ENCODE measurements around the gene EXOC6.

Gene EXOC6

GRCh38 chr10:93074597-93075368, 226.5 kb downstream of the EXOC6 start:
- DNase-seq = peak; percentile 56

GRCh38 chr10:93075369-93076221, 227.3 kb downstream of the EXOC6 start:
- TF ChIP-seq, protein P1, sequence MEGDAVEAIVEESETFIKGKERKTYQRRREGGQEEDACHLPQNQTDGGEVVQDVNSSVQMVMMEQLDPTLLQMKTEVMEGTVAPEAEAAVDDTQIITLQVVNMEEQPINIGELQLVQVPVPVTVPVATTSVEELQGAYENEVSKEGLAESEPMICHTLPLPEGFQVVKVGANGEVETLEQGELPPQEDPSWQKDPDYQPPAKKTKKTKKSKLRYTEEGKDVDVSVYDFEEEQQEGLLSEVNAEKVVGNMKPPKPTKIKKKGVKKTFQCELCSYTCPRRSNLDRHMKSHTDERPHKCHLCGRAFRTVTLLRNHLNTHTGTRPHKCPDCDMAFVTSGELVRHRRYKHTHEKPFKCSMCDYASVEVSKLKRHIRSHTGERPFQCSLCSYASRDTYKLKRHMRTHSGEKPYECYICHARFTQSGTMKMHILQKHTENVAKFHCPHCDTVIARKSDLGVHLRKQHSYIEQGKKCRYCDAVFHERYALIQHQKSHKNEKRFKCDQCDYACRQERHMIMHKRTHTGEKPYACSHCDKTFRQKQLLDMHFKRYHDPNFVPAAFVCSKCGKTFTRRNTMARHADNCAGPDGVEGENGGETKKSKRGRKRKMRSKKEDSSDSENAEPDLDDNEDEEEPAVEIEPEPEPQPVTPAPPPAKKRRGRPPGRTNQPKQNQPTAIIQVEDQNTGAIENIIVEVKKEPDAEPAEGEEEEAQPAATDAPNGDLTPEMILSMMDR (IDR thresholded peaks at IDR 0.05) = no peak
- H3K9me3 Mint-ChIP-seq = no peaks in the 10 kb centered on the region
- H3K4me1 Mint-ChIP-seq = peaks cover 74% of the 10 kb centered on the region
- H3K27ac Mint-ChIP-seq = no peak overlapping the region
- H3K36me3 Mint-ChIP-seq (ENCODE audit: low read depth) = no peaks in the 10 kb centered on the region
- DNase-seq = no peak
- peak overlapping the region; percentile 90 for H3K4me3 Mint-ChIP-seq
- H3K27me3 Mint-ChIP-seq (ENCODE audit: low read depth, poor library complexity) = peaks cover 78% of the 10 kb centered on the region

More at GRCh38 chr10:93074597-93075368, 226.5 kb downstream of the EXOC6 start:
- peaks cover 73% of the 10 kb centered on the region for H3K4me1 Mint-ChIP-seq
- no peaks in the 10 kb centered on the region for H3K36me3 Mint-ChIP-seq (ENCODE audit: low read depth)
- peak overlapping the region; percentile 90 for H3K4me3 Mint-ChIP-seq
- peaks cover 83% of the 10 kb centered on the region for H3K27me3 Mint-ChIP-seq (ENCODE audit: low read depth, poor library complexity)
- no peaks in the 10 kb centered on the region for H3K9me3 Mint-ChIP-seq
- TF ChIP-seq, protein P1 (IDR thresholded peaks at IDR 0.05) = no peak
- H3K27ac Mint-ChIP-seq = no peak overlapping the region

GRCh38 chr10:93076871-93077270, 228.6 kb downstream of the EXOC6 start:
- TF ChIP-seq, protein P1 (IDR thresholded peaks at IDR 0.05) = no peak
- H3K27ac Mint-ChIP-seq = no peak overlapping the region

GRCh38 chr10:93077860-93078337, 229.6 kb downstream of the EXOC6 start:
- H3K27me3 Mint-ChIP-seq (ENCODE audit: low read depth, poor library complexity) = peaks cover 59% of the 10 kb centered on the region
- H3K4me3 Mint-ChIP-seq = no peak overlapping the region
- no peaks in the 10 kb centered on the region for H3K9me3 Mint-ChIP-seq
- peaks cover 69% of the 10 kb centered on the region for H3K4me1 Mint-ChIP-seq
- no peak overlapping the region for H3K27ac Mint-ChIP-seq
- no peaks in the 10 kb centered on the region for H3K36me3 Mint-ChIP-seq (ENCODE audit: low read depth)
- DNase-seq = no peak
- TF ChIP-seq, protein P1 (IDR thresholded peaks at IDR 0.05) = no peak

More at GRCh38 chr10:93076871-93077270, 228.6 kb downstream of the EXOC6 start:
- no peak for DNase-seq
- Mint-ChIP-seq H3K4me1 (peaks cover 74% of the 10 kb centered on the region), H3K27me3 (ENCODE audit: low read depth, poor library complexity) (peaks cover 68% of the 10 kb centered on the region), H3K9me3 (no peaks in the 10 kb centered on the region), H3K4me3 (peak overlapping the region; percentile 45), H3K36me3 (ENCODE audit: low read depth) (no peaks in the 10 kb centered on the region)

DNA sequence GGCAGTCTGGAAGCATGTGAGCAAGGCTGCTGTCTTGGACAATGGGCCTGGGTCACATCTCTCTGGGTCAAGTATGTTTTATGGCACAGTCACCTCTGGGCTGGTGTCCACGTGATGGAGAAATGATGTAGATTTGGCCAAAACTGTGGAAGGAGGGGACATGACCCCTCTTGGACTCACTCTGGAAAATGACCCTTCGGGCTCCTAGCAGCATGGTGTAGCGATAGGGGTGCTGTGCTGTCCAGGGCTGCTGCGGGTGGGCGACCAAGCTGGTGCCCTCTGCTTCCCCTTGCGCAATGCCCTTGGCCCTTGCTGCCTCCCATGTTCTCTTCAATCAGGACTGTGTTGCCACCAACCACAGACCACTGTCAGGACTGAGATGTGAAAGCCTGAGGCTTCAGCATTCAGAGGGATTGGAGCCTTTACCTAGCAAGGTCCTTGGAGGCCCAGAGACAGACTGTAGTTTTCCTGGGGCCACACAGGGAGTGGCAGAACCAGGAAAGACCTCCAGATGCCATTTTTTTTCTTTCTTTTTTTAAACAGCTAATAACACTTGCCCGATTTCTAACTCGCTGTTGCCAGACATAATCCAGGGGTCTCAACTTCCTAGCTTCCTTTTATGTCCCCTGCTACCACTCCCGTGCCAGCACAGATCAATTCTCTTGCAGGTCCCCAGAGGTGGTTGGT, 231.5 kb downstream of the EXOC6 start:
- H3K4me1 Mint-ChIP-seq = peaks cover 61% of the 10 kb centered on the region
- peak overlapping the region; percentile 80 for H3K27ac Mint-ChIP-seq
- H3K4me3 Mint-ChIP-seq = no peak overlapping the region
- H3K27me3 Mint-ChIP-seq (ENCODE audit: low read depth, poor library complexity) = peaks cover 45% of the 10 kb centered on the region
- no peak for DNase-seq
- TF ChIP-seq, protein P1 (IDR thresholded peaks at IDR 0.05) = no peak
- no peaks in the 10 kb centered on the region for H3K9me3 Mint-ChIP-seq
- no peaks in the 10 kb centered on the region for H3K36me3 Mint-ChIP-seq (ENCODE audit: low read depth)
